NT2/D1 (cell line): ENCODE measurements around the gene SOCS3.

Experiments
- SUZ12 ChIP-seq: IDR thresholded peaks from 2 replicates; pipeline ENCODE4 v1.6.1; 2011; ENCODE audit not compliant: insufficient read length, insufficient read depth; ENCODE audit errors: extremely low read depth
- YY1 ChIP-seq: IDR thresholded peaks from 2 replicates; pipeline ENCODE4 v1.6.1; 2011; ENCODE audit not compliant: insufficient read length, insufficient read depth
- ZNF274 ChIP-seq: IDR thresholded peaks from 2 replicates; pipeline ENCODE4 v1.6.1; 2011; ENCODE audit warnings: mild to moderate bottlenecking, low read depth, low read length

GRCh38 chr17:78399028-78399692 is 39.3 kb upstream of the SOCS3 start:
- TF ChIP-seq YY1 (no peak), ZNF274 (no peak), SUZ12 (no peak)
